Measurements from ENCODE around the gene TLCD3B. TPM values are rescaled to one million over a fixed set of nuclear protein-coding genes. Genes with fewer than 3 reads are reported as not detected.

The TLCD3B gene
- total and polyA plus RNA-seq, 2 of the 4 experiments (the other 2 are of a cell fraction) = 0.19 TPM; not detected in 1

GRCh38 chr16:30018731-30019158 lies 12.3 kb downstream of the TLCD3B start:
- Histone ChIP-seq H4K8ac (ENCODE audit: low read depth in 2 of 2, low read length in 2 of 2) (no peak overlapping the region), H3K14ac (replicated peaks; ENCODE audit: low read depth, low read length) (no peak overlapping the region), H3K4me1 (ENCODE audit: control insufficient read depth, insufficient read depth, low read length) (no peaks in the 10 kb centered on the region), H3K18ac (ENCODE audit: low read depth, low read length) (no peak overlapping the region), H3K56ac (ENCODE audit: extremely low read depth, insufficient read depth, low read length) (no peak overlapping the region), H3K9me3 (ENCODE audit: control insufficient read depth, insufficient read depth, low read length) (no peaks in the 10 kb centered on the region), H2AK9ac (replicated peaks; ENCODE audit: low read depth, low read length, poor library complexity) (no peak overlapping the region), H3K4me2 (ENCODE audit: low read depth, low read length) (no peak overlapping the region), H3K27me3 (ENCODE audit: control insufficient read depth, insufficient read depth, low read length) (peaks cover 7% of the 10 kb centered on the region), H3K23ac (ENCODE audit: low read depth, low read length) (no peak overlapping the region), H4K5ac (ENCODE audit: low read depth, low read length) (no peak overlapping the region), H3K4me3 (ENCODE audit: insufficient read depth, low read depth, low read length) (no peak overlapping the region), H2BK5ac (ENCODE audit: low read depth, low read length, poor library complexity, severe bottlenecking) (no peak overlapping the region), H4K20me1 (ENCODE audit: insufficient read depth, low read length) (no peaks in the 10 kb centered on the region), H2BK20ac (ENCODE audit: low read depth, low read length) (no peak overlapping the region), H3K27ac (ENCODE audit: insufficient read depth, low read length) (no peak overlapping the region), H3K4ac (ENCODE audit: low read depth, low read length) (no peak overlapping the region), H3K9me1 (ENCODE audit: insufficient read depth, low read length) (no peaks in the 10 kb centered on the region), H3K9ac (ENCODE audit: low read depth, low read length) (no peak overlapping the region), H3K79me1 (ENCODE audit: low read depth in 1 of 2, low read length in 2 of 2) (no peaks in the 10 kb centered on the region), H2AK5ac (ENCODE audit: low read depth, low read length) (no peak overlapping the region), H4K91ac (ENCODE audit: insufficient read depth, low read depth, low read length) (no peak overlapping the region), H2BK15ac (ENCODE audit: low read depth, low read length) (no peak overlapping the region), H3K36me3 (ENCODE audit: control insufficient read depth, insufficient read depth, low read length) (no peaks in the 10 kb centered on the region), H2BK120ac (ENCODE audit: low read depth, low read length) (no peak overlapping the region), H2AFZ (replicated peaks; ENCODE audit: low read length, poor library complexity) (no peak overlapping the region)
- DNase-seq (peak; percentile 40), ATAC-seq (ENCODE audit: low read depth) (no peak)
- ChIA-PET CTCF (no interaction called here), POLR2A (ENCODE audit: unreplicated experiment) (no interaction called here)
- in situ Hi-C loops (cut with MboI; ENCODE audit: low sequenced_read_pairs) = no loop called here
- WGBS, 2 experiments (ENCODE audit: extremely low coverage in 2 of 2, insufficient read length in 1 of 2) = 44% methylated on average over 3 of the region's 4 CpGs; no CpG with 5 or more reads in 1 of the 2 experiments
- intact Hi-C loops (cut with micrococcal nuclease) = no loop called here
- BruUV-seq (replicated peaks) = no TSS peak
- dilution Hi-C loops (cut with HindIII; ENCODE audit: low sequenced_read_pairs, unreplicated experiment) = no loop called here
- no peak for TF ChIP-seq USF2 (IDR thresholded peaks at IDR 0.05; ENCODE audit: low read depth, low read length)
- TF ChIP-seq MXI1 (IDR thresholded peaks at IDR 0.05; ENCODE audit: borderline replicate concordance, low read depth, low read length) = no peak
- no peak for TF ChIP-seq MAFK (IDR thresholded peaks at IDR 0.05; ENCODE audit: low read depth, low read length)
- no peak for TF ChIP-seq BHLHE40 (IDR thresholded peaks at IDR 0.05; ENCODE audit: low read depth, low read length)
- TF ChIP-seq RCOR1 (IDR thresholded peaks at IDR 0.05; ENCODE audit: insufficient replicate concordance, low read length) = no peak
- TF ChIP-seq FOS (IDR thresholded peaks at IDR 0.05; ENCODE audit: low read depth, low read length) = no peak
- no peak for TF ChIP-seq CTCF (conservative IDR thresholded peaks at IDR 0.05; ENCODE audit: low read depth, low read length)
- no peak for TF ChIP-seq NFE2L2 (IDR thresholded peaks at IDR 0.05; ENCODE audit: low read depth, low read length)
- TF ChIP-seq CHD1 (IDR thresholded peaks at IDR 0.05; ENCODE audit: low read depth, low read length) = no peak
- TF ChIP-seq ELK1 (IDR thresholded peaks at IDR 0.05; ENCODE audit: borderline replicate concordance, low read depth, low read length) = no peak
- TF ChIP-seq MAZ (IDR thresholded peaks at IDR 0.05; ENCODE audit: borderline replicate concordance, low read depth, low read length) = no peak
- TF ChIP-seq POLR2A (IDR thresholded peaks at IDR 0.05; ENCODE audit: low read depth, low read length) = no peak
- no peak for TF ChIP-seq RFX5 (IDR thresholded peaks at IDR 0.05; ENCODE audit: low read depth, low read length)
- TF ChIP-seq RAD21 (IDR thresholded peaks at IDR 0.05; ENCODE audit: low read length) = no peak
- no peak for TF ChIP-seq SMC3 (IDR thresholded peaks at IDR 0.05; ENCODE audit: low read depth, low read length)
- TF ChIP-seq CEBPB (IDR thresholded peaks at IDR 0.05; ENCODE audit: low read depth, low read length) = no peak
